ENCODE results near the gene FARP1.

FARP1 gene

DNA sequence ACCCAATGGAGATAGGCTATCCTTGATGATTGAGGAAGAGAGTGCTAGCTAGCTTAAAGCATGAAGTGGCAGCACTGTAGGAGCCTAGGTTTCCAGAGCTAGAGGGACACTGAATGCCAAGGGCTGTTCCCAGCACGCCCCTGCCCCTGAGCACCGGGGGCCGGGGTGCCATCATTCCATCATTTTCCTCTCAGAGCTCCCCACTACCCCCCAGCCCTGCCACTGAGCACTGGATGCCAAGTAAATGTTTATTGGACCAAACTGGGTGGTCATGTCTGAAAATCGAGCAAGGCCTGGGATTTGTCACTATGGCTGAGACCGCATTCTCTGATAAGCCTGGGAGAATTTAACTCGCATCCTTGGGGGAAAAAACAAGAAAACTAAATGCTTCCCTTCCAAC, 291.2 kb downstream of the FARP1 start:
- no peak for DNase-seq

DNA sequence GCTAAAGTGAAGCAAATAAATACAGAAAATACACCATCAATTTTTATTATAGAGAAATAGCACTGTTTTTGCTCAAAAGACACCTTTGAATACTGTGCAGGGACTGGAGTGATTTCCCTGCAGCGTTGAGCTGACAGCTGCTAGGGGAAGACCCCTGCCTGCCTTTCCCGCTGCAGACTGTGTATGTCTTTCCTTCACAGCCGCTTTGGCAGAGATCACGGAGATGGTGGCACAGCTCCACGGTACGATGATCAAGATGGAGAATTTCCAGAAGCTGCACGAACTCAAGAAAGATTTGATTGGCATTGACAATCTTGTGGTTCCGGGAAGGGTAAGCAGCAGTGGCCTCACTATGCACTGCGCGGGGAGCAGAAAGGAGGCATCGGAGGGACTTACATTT, 292.5 kb downstream of the FARP1 start:
- no peak for DNase-seq

DNA sequence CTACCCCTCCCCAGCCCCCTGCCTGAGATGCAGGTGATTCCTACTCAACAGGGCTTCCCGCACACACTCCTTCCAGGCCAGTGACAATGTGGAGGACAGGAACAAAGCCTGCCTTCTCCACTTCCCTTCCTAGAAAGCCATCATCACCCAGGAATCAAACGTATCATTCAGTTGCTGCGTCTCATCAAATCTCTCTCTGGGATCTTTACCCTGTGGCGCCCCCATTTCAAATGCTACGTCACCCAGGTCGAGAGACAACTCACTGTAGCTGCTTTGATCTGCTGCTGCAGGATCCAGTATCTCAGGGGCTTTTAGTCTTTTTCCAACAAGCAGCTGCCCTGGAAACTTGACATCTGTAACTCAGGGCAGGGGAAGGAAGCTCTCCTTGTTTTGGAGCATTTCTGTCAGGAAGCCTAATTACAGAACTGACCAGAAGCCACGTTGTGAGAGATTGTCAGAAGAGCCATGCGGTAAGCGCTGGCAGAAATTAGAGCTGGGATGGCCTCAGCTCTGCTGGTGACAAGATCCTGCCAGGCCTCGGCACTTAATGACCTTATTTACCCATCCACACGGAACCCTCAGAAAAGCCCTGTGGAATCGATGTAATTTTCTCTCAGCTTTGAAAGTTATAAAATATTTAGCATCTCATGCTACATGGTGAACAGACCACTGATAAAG, 293.5 kb downstream of the FARP1 start:
- DNase-seq, result no peak

DNA sequence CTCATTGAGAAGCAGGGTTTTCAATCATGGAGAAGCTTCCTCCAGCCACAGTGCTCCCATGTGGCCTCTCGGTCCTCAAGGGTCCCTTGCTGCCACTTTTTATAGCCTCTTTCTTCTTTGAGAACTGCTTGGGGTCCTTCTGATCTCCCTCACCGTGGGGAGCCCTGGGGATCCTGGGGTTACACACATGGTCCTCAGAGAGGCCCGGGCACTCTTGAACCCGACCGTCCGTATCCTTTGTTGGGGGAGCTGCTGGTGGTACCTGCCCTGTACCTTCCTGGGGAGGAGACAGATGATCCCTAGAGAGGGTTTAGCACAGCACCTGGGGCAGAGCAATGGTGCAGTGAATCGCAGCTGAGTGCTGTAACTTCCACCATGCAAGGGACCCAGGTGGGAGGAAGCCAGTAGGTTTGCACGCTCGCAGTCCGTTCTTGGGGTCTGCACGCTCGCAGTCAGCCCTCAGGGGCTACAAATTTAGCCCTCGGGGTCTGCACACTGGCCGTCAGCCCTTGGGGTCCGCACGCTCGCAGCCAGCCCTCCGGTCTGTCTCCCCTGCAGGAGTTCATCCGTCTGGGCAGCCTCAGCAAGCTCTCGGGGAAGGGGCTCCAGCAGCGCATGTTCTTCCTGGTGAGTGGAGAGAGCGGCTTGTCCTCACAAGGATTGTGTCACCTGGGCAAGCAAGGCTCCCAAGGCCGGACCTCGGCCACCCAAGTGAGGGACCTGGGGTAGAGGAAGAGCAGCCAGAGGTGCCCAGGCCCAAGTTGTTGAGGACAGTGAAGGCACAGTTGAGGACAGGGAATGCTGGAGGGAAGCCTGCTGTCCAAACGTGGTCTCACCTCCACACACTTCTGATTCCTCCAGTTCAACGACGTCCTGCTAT, 295.6 kb downstream of the FARP1 start:
- no peak for DNase-seq

GRCh38 chr13:98439126-98439828, 296.4 kb downstream of the FARP1 start:
- DNase-seq, result no peak

DNA sequence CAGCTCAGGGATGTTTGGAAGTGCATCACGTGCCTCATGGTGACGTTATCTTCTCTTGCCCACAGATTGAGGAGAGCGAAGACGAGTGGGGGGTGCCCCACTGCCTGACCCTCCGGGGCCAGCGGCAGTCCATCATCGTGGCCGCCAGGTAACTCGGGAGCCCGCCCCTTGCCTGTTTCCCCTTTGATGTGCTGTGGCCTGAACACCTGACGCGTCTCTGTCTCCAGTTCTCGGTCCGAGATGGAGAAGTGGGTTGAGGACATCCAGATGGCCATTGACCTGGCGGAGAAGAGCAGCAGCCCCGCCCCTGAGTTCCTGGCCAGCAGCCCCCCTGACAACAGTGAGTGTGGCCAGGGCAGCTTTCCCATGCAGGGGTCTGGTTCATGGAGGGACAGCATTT, 297.0 kb downstream of the FARP1 start:
- no peak for DNase-seq

DNA sequence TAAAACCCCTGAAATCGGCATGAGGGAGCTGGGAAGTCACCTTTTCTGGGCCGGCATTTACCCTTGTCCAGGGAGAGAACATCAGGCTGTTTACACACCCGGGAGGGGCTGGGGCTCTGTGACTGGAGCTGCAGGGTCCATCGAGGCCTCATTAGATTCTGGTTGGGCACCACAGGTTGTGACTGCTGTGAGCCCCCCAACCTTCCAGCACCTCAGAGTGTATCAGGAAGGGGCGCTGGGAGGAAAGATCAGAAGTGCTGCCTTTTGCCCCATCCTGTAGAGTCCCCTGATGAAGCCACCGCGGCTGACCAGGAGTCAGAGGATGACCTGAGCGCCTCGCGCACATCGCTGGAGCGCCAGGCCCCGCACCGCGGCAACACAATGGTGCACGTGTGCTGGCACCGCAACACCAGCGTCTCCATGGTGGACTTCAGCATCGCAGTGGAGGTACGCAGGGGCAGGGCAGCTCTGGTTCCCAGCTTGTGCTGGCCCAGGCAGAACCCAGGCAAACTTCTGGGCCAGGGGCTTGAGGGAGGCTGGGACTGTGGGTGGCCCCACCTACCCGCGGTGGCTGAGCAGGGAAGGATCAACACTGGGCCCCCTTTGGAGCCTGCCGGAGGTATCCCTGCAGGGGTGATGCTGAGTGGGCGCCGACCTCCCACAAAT, 297.6 kb downstream of the FARP1 start:
- no peak for DNase-seq

DNA sequence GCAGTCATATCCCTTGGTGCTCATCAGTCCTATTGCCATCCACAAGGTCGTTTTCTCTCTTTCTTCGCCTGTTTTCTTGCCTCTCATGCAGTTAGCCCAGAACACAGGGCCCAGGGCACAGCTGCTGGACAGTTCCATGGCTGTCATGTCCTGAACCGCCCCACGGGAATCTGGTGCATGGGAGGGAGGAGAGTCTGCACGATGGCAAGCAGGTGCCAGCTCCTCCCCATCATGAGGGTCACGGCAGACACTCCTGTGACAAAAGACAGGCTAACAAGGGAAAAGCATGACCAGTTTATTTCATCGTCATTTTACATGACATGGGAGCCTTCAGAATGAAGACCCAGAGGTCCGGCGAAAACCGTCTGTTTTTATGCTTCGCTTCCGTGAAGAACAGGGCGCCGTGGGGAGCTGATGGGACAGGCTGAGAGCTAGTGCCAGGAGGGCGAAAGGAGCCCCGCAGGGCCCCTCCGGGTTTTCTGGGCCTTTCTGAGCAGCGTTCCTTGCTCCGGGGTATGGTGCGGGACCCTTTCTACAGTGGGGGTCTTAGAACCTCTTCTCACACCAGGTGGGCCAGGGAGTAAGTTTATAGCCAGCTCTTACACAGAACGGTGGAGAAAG, 298.3 kb downstream of the FARP1 start:
- no peak for DNase-seq

DNA sequence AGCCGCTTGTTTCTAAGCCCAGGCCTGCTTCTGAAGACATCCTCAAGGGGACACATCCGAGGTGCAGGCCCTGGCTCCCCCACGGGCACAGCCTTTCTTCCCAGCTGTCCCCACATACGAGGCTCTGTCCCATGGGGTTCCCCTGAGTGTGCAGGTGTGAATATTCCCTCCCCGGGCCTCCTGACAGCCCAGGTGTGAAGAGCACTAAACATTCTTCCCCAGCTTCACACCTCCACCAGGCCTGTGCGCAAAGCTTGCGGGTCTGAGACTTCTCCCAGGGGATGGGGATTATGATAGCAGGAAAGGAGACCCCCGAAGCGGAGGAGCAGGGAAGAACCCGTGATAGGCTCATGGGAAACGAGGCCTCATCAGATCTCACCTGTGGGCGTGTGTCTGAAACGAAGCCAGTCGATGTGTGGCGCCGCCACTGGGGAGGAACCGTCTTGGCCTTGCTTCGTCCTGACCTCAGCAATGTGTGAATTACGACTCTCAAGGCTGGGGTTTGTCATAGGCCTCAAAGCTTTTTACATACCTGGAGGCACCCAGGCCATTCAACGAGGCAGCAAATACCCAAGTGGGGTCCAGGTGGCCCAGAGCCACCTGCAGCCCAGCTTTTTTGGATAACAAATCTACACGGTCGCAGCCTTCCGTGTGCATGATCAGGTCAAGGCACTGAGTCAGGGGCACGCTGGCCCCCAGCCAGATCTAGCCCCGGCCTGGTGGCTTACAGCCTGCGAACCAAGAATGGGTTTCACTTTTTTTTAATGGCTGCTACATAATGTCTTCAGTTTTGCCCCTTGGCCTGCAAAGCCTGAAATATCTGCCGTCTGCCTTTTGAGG, 299.7 kb downstream of the FARP1 start:
- DNase-seq, result no peak

DNA sequence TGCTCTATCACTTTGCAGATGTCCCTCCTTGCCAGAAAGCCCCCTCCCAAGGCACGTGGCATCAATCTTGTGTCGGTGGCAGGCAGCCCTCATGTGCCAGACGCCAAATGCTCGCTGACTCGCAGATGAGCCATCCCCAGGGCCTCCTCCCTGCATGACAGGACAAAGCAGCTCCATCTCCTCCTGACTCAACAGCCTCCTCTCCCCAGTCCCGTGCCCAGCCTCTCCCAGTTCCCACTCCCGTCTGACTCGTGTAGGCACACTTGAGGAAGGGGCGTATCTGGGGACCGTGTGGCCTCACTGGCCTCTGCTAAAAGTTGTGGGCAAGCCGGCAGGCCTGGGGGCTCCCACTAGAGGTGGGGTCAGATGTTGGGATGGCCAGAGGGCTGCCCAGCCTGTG, 300.4 kb downstream of the FARP1 start:
- DNase-seq, result no peak

GRCh38 chr13:98443800-98444325, 301.0 kb downstream of the FARP1 start:
- DNase-seq, result no peak

- DNase-seq, result no peak
Measured at GRCh38 chr13:98444381-98444780, 301.5 kb downstream of the FARP1 start.

- peak; percentile 71 to 80 for DNase-seq
Measured at GRCh38 chr13:98445340-98446233, 302.7 kb downstream of the FARP1 start.

DNA sequence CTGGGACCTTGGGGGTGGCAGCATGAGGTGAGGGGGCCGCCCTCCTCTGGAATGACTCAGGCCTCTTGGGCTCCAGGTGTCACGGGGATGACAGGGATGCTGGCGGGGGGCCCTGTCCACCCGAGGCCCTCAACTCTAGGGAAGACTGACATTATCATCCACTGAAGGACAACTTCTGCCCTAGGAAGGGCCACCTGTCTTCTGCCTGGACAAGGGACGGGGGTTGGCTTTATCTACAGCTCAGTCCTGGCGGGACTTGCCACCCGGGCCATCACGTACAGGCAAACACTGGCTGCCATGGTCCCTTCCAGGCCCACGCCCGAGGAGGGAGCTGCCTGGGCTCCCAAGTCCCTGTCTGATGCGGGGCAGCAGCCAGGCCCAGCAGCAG, 303.3 kb downstream of the FARP1 start:
- no peak for DNase-seq

DNA sequence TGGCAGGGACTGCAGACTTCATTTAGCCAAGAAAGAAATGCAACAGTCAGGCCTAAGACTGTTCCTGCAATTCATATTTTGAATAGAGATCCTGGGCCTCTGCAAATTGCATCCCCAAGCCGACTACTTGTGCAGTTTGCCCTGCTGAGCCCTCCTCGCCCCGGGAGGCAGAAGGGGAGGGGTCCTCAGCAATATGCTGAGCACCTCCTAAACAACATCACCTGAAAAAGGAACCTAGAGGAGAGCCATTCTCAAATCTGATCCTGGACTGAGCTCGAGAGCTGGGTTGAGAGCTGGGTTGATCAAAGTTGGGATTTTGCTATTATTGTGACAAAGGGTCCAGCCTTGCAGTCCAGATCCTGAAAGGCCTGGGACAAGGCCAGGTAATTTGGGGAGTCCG, 304.2 kb downstream of the FARP1 start:
- DNase-seq, result no peak

- peak in 1 of 2 donors; percentile 19 for DNase-seq
Measured at GRCh38 chr13:98447881-98448641, 305.2 kb downstream of the FARP1 start.

GRCh38 chr13:98448642-98448928, 305.7 kb downstream of the FARP1 start:
- no peak for DNase-seq

GRCh38 chr13:98449273-98449672, 306.4 kb downstream of the FARP1 start:
- DNase-seq, result no peak

GRCh38 chr13:98450026-98450425, 307.1 kb downstream of the FARP1 start:
- DNase-seq, result no peak
